ENCODE results near the gene TBX18. TPM values are rescaled to one million over a fixed set of nuclear protein-coding genes. Genes with fewer than 3 reads are reported as not detected.

TBX18 gene
- not detected for total RNA-seq

- peak within 1 kb of the TSS; percentile 63 for H3K27ac Mint-ChIP-seq
- peaks cover 15% of the 10 kb centered on the region for H3K36me3 Mint-ChIP-seq (ENCODE audit: low read depth)
- POLR2A ChIA-PET = no interaction called here
- ATAC-seq (no peak), DNase-seq (no peak)
- H3K9me3 Mint-ChIP-seq (ENCODE audit: insufficient read depth) = peaks cover 11% of the 10 kb centered on the region
- peak within 1 kb of the TSS; percentile 63 for H3K4me3 Mint-ChIP-seq
- peaks cover 10% of the 10 kb centered on the region for H3K4me1 Mint-ChIP-seq (ENCODE audit: low read depth)
- CTCF ChIA-PET = no interaction called here
- H3K27me3 Mint-ChIP-seq (ENCODE audit: low read depth) = peaks cover 67% of the 10 kb centered on the region
Measured at GRCh38 chr6:84764332-84765049, at the start of gene TBX18. TBX18 (minus strand) TSS chr6:84764598; CDS start chr6:84764181, 417 bp downstream.

DNA sequence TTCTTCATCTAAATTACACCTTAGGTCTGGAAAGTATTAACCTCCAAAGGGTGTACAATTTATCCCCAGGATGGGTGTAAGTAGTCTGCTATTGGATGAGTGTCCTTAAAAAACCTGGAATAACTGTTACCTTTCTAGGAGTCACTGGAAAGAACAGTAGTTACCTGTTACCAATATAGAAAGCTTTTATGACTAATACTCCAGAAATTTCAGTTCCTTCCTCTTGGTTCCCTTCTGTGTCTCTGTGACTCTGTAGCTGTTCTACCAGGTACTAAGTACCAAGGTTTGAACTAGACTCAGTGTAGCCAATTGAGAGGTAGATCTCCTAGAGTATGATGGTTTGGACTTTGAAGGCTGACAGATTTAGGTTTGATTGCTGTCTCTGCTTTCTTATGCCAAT, 47.0 kb upstream of the TBX18 start:
- Mint-ChIP-seq H3K27ac (no peak overlapping the region), H3K9me3 (ENCODE audit: insufficient read depth) (no peaks in the 10 kb centered on the region), H3K27me3 (ENCODE audit: low read depth) (no peaks in the 10 kb centered on the region), H3K36me3 (ENCODE audit: low read depth) (no peaks in the 10 kb centered on the region), H3K4me3 (no peak overlapping the region), H3K4me1 (ENCODE audit: low read depth) (no peaks in the 10 kb centered on the region)
- ChIA-PET CTCF (no interaction called here), POLR2A (no interaction called here)
- DNase-seq = no peak
- no peak for ATAC-seq

DNA sequence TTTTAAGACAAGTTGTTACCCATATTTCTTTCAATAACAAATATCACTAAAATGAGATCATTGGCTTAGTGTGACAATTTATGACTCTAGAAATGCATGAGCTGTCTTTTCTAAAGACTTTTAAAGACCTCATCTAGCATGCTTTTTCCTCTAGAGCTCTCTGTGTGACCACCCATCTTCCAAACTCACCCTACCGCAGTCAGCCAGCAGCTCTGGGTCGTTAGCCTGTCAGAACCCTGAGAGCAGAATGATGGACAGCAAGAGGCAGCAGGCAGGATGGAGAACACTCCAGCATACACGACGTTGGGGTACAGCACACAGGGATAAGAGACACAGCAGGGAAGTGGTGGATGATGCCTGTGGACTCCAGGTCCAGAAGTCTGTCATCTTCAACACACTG, 45.1 kb upstream of the TBX18 start:
- DNase-seq = no peak
- no peaks in the 10 kb centered on the region for H3K4me1 Mint-ChIP-seq (ENCODE audit: low read depth)
- H3K27me3 Mint-ChIP-seq (ENCODE audit: low read depth) = no peaks in the 10 kb centered on the region
- no peak overlapping the region for H3K27ac Mint-ChIP-seq
- H3K4me3 Mint-ChIP-seq = no peak overlapping the region
- H3K9me3 Mint-ChIP-seq (ENCODE audit: insufficient read depth) = no peaks in the 10 kb centered on the region
- CTCF ChIA-PET = no interaction called here
- no peaks in the 10 kb centered on the region for H3K36me3 Mint-ChIP-seq (ENCODE audit: low read depth)
- POLR2A ChIA-PET = no interaction called here
- ATAC-seq = no peak

DNA sequence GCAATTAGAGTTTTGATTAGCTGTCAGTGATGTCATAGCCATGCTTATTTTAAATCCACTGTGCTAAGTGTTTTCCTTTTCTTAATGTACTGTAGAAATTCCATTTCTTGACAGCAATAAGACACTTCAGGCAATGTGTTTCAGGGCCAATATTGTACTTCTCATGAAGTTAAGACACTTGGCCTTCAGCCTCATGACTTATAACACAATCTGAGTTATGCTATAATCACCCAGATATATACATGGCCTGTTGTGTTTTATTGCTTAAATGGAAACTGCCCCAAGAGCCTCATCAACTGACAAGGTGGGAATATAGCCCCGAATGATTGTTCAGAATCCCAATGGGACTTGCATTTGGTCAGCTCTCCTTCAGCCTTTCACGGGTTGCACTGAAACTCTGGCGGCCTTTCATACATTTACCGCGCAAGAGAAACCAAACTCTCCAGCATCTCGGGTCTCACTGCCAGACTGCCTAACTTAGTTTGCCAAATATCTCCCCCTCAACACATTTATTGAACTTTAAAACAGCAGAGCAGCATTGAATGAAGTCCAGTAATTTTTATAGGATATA, 44.2 kb upstream of the TBX18 start:
- Mint-ChIP-seq H3K27me3 (ENCODE audit: low read depth) (no peaks in the 10 kb centered on the region), H3K9me3 (ENCODE audit: insufficient read depth) (no peaks in the 10 kb centered on the region), H3K4me1 (ENCODE audit: low read depth) (no peaks in the 10 kb centered on the region), H3K36me3 (ENCODE audit: low read depth) (no peaks in the 10 kb centered on the region), H3K27ac (no peak overlapping the region), H3K4me3 (no peak overlapping the region)
- DNase-seq (no peak), ATAC-seq (no peak)
- CTCF ChIA-PET = no interaction called here
- POLR2A ChIA-PET = no interaction called here

- H3K36me3 Mint-ChIP-seq (ENCODE audit: low read depth) = no peaks in the 10 kb centered on the region
- H3K4me3 Mint-ChIP-seq = no peak overlapping the region
- no peak for ATAC-seq
- ChIA-PET CTCF (no interaction called here), POLR2A (no interaction called here)
- H3K27me3 Mint-ChIP-seq (ENCODE audit: low read depth) = no peaks in the 10 kb centered on the region
- no peak overlapping the region for H3K27ac Mint-ChIP-seq
- no peak for DNase-seq
- H3K4me1 Mint-ChIP-seq (ENCODE audit: low read depth) = no peaks in the 10 kb centered on the region
- no peaks in the 10 kb centered on the region for H3K9me3 Mint-ChIP-seq (ENCODE audit: insufficient read depth)
Measured at GRCh38 chr6:84805145-84805544, 40.7 kb upstream of the TBX18 start.

GRCh38 chr6:84804720-84805119, 40.3 kb upstream of the TBX18 start:
- no peak for DNase-seq
- no peak for ATAC-seq
- ChIA-PET POLR2A (no interaction called here), CTCF (no interaction called here)
- H3K9me3 Mint-ChIP-seq (ENCODE audit: insufficient read depth) = no peaks in the 10 kb centered on the region
- no peaks in the 10 kb centered on the region for H3K27me3 Mint-ChIP-seq (ENCODE audit: low read depth)
- H3K4me3 Mint-ChIP-seq = no peak overlapping the region
- no peak overlapping the region for H3K27ac Mint-ChIP-seq
- H3K4me1 Mint-ChIP-seq (ENCODE audit: low read depth) = no peaks in the 10 kb centered on the region
- H3K36me3 Mint-ChIP-seq (ENCODE audit: low read depth) = no peaks in the 10 kb centered on the region

- DNase-seq (no peak), ATAC-seq (no peak)
- ChIA-PET POLR2A (no interaction called here), CTCF (no interaction called here)
- no peaks in the 10 kb centered on the region for H3K36me3 Mint-ChIP-seq (ENCODE audit: low read depth)
- H3K9me3 Mint-ChIP-seq (ENCODE audit: insufficient read depth) = no peaks in the 10 kb centered on the region
- no peaks in the 10 kb centered on the region for H3K27me3 Mint-ChIP-seq (ENCODE audit: low read depth)
- H3K4me3 Mint-ChIP-seq = no peak overlapping the region
- no peaks in the 10 kb centered on the region for H3K4me1 Mint-ChIP-seq (ENCODE audit: low read depth)
- no peak overlapping the region for H3K27ac Mint-ChIP-seq
Measured at GRCh38 chr6:84801250-84801649, 36.9 kb upstream of the TBX18 start.

DNA sequence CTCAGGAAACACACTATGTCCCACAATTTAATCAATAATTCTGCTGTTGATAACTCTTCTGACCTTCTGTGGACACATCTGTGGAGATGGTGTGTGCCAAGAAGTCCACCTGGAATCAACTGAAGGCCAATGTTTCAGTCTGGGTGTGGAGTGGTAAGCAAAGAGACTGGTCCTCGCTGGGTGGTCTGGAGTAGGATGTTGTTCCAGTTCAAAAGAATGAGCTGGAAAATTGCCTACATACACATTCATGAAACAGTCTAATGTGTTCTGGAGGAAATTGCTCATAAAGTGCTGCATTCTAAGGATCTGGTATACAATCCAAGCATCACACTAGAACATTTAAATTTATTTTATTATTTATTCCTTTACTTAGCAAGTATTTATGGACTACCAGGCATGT, 33.9 kb upstream of the TBX18 start:
- CTCF ChIA-PET = interaction anchor here (1.5 kb wide), 1 partner anchor 46 kb away, joined by 3 read pairs; no protein-coding TSS in a partner anchor
- DNase-seq (no peak), ATAC-seq (no peak)
- Mint-ChIP-seq H3K4me3 (no peak overlapping the region), H3K27me3 (ENCODE audit: low read depth) (no peaks in the 10 kb centered on the region), H3K4me1 (ENCODE audit: low read depth) (no peaks in the 10 kb centered on the region), H3K9me3 (ENCODE audit: insufficient read depth) (no peaks in the 10 kb centered on the region), H3K36me3 (ENCODE audit: low read depth) (no peaks in the 10 kb centered on the region), H3K27ac (no peak overlapping the region)
- POLR2A ChIA-PET = no interaction called here

- no peaks in the 10 kb centered on the region for H3K27me3 Mint-ChIP-seq (ENCODE audit: low read depth)
- no peak for DNase-seq
- no peaks in the 10 kb centered on the region for H3K36me3 Mint-ChIP-seq (ENCODE audit: low read depth)
- ATAC-seq = no peak
- ChIA-PET POLR2A (no interaction called here), CTCF (no interaction called here)
- no peaks in the 10 kb centered on the region for H3K9me3 Mint-ChIP-seq (ENCODE audit: insufficient read depth)
- no peaks in the 10 kb centered on the region for H3K4me1 Mint-ChIP-seq (ENCODE audit: low read depth)
- no peak overlapping the region for H3K27ac Mint-ChIP-seq
- no peak overlapping the region for H3K4me3 Mint-ChIP-seq
Measured at GRCh38 chr6:84796343-84796742, 31.9 kb upstream of the TBX18 start.

- ATAC-seq = no peak
- Mint-ChIP-seq H3K36me3 (ENCODE audit: low read depth) (no peaks in the 10 kb centered on the region), H3K27ac (no peak overlapping the region), H3K4me3 (no peak overlapping the region), H3K4me1 (ENCODE audit: low read depth) (no peaks in the 10 kb centered on the region), H3K9me3 (ENCODE audit: insufficient read depth) (no peaks in the 10 kb centered on the region), H3K27me3 (ENCODE audit: low read depth) (no peaks in the 10 kb centered on the region)
- CTCF ChIA-PET = no interaction called here
- no peak for DNase-seq
- POLR2A ChIA-PET = no interaction called here
Measured at GRCh38 chr6:84791927-84792326, 27.5 kb upstream of the TBX18 start.

- Mint-ChIP-seq H3K4me1 (ENCODE audit: low read depth) (no peaks in the 10 kb centered on the region), H3K27ac (no peak overlapping the region), H3K9me3 (ENCODE audit: insufficient read depth) (no peaks in the 10 kb centered on the region), H3K4me3 (no peak overlapping the region), H3K36me3 (ENCODE audit: low read depth) (no peaks in the 10 kb centered on the region), H3K27me3 (ENCODE audit: low read depth) (no peaks in the 10 kb centered on the region)
- ChIA-PET CTCF (no interaction called here), POLR2A (no interaction called here)
- DNase-seq = no peak
- ATAC-seq = no peak
Measured at GRCh38 chr6:84791233-84791632, 26.8 kb upstream of the TBX18 start.

DNA sequence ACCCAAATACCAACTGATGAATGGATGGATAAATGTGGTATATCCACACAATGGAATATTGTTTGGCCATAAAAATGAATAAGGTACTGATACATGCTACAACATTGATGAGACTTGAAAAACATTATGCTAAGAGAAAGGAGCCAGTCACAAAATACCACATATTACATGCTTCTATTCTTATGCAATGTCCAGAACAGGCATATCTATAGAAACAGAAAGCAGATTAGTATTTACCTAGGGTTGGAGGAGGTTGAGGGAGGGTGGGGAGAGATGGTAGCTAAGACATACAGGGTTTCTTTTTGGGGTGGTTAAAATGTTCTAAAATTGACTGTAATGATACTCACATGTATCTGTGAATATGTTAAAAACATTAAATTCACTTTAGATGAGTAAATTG, 24.8 kb upstream of the TBX18 start:
- ChIA-PET POLR2A (no interaction called here), CTCF (no interaction called here)
- Mint-ChIP-seq H3K27ac (no peak overlapping the region), H3K4me1 (ENCODE audit: low read depth) (no peaks in the 10 kb centered on the region), H3K27me3 (ENCODE audit: low read depth) (no peaks in the 10 kb centered on the region), H3K36me3 (ENCODE audit: low read depth) (no peaks in the 10 kb centered on the region), H3K9me3 (ENCODE audit: insufficient read depth) (no peaks in the 10 kb centered on the region), H3K4me3 (no peak overlapping the region)
- no peak for DNase-seq
- ATAC-seq = no peak

GRCh38 chr6:84788689-84789088, 24.3 kb upstream of the TBX18 start:
- ATAC-seq = no peak
- POLR2A ChIA-PET = no interaction called here
- no peaks in the 10 kb centered on the region for H3K4me1 Mint-ChIP-seq (ENCODE audit: low read depth)
- no peak for DNase-seq
- CTCF ChIA-PET = no interaction called here
- no peaks in the 10 kb centered on the region for H3K36me3 Mint-ChIP-seq (ENCODE audit: low read depth)
- H3K9me3 Mint-ChIP-seq (ENCODE audit: insufficient read depth) = no peaks in the 10 kb centered on the region
- H3K4me3 Mint-ChIP-seq = no peak overlapping the region
- no peak overlapping the region for H3K27ac Mint-ChIP-seq
- no peaks in the 10 kb centered on the region for H3K27me3 Mint-ChIP-seq (ENCODE audit: low read depth)

All from activated CD8-positive, alpha-beta T cell treated with anti-CD3 and anti-CD28 coated beads, Interleukin-2, amount 10 ng/mL, durations not matched to agents 7 days and 5 days (primary cell).